ENCODE measurements around the gene CDHR2.

DNA sequence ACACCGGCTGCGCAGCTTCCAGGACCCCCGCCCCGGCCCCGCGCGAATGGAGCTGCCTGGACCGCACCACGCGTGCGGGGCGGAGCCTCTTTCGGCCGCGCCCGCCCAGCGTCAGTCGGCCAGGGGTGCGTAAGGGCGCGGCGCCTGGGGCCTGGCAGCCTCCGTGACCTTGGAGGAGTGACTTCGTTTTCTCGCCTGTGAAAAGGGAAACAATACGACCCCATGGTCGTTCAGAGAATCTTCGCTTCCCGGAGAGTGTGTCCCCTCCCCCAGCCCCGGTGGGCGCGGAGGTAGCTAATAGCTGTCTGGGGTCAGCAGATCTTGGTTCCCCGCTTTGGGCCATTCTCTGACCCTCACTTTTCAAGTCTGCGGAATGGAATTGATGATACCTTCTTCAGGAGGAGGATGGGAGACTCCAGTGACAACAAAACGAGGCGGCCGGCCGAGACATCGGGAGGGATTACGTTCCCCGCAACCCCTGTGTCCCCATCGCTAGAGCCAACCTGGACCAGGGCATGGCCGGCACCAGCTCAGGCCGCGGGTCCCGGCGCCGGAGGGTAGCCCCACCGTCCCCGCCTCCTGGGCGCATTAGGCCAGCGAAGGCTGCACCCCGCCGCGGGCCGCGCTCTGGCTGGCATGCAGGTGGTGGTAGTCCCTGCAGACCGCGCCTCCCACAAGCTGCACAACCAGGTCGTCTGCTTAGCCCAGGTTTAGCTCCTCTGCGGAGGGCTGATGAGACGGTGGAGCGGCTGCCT lies 5.5 kb upstream of the CDHR2 start:
- peak in 1 of 2 donors; percentile 60 for TF ChIP-seq EP300 (IDR thresholded peaks at IDR 0.05)
- peak in 1 of 2 donors; percentile 46 for TF ChIP-seq POLR2A (IDR thresholded peaks at IDR 0.05)
- TF ChIP-seq, protein P1, sequence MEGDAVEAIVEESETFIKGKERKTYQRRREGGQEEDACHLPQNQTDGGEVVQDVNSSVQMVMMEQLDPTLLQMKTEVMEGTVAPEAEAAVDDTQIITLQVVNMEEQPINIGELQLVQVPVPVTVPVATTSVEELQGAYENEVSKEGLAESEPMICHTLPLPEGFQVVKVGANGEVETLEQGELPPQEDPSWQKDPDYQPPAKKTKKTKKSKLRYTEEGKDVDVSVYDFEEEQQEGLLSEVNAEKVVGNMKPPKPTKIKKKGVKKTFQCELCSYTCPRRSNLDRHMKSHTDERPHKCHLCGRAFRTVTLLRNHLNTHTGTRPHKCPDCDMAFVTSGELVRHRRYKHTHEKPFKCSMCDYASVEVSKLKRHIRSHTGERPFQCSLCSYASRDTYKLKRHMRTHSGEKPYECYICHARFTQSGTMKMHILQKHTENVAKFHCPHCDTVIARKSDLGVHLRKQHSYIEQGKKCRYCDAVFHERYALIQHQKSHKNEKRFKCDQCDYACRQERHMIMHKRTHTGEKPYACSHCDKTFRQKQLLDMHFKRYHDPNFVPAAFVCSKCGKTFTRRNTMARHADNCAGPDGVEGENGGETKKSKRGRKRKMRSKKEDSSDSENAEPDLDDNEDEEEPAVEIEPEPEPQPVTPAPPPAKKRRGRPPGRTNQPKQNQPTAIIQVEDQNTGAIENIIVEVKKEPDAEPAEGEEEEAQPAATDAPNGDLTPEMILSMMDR (IDR thresholded peaks at IDR 0.05), result no peak

All from tibial nerve (tissue), 4 donors.